ENCODE data around the gene DSEL. TPM values are rescaled to one million over a fixed set of nuclear protein-coding genes. Genes with fewer than 3 reads are reported as not detected.

The DSEL gene
- 2.6 and 11.9 TPM in 2 replicates for total RNA-seq

GRCh38 chr18:67516539-67517443 is at the start of gene DSEL:
Gene DSEL, minus strand, starts transcription at chr18:67516720. Its CDS starts 2,112 bp downstream, at chr18:67514608.

All from bladder microvascular endothelial cell (primary cell).